ENCODE measurements around the gene CDRT4. TPM values are rescaled to one million over a fixed set of nuclear protein-coding genes. Genes with fewer than 3 reads are reported as not detected.

Gene CDRT4
- 2.8 and 3.5 TPM in 2 replicates for total RNA-seq (2012; rRNA removed)

DNA sequence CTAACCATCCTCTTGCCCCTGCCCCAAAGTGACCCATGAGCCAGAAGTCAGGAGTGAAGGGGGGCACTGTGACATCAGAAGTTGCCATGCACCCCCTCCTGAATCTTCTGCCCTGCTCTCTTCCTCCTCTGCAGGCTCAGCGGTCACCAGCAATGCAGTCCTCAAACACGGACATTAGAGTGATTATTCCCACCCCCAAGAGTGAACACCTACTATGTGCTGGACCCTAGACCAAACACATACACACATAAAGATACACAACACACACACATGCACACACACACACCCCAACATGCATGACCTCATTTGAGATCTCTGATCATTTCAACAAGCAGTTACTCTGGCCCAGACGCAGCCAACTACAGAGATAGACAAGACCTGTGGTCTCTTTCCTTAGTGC, at the start of gene CDRT4:
CDRT4 (minus strand) TSS at position 30 of the 400 bp plus-strand sequence. CDS start 27,383 bp downstream, outside the sequence.
- peaks cover 4% of the 10 kb centered on the region for H3K27me3 ChIP-seq (ENCODE audit: control insufficient read depth, insufficient read depth, low read length)
- H3K36me3 ChIP-seq (ENCODE audit: insufficient read depth, low read length): no peaks in the 10 kb centered on the region
- no peak within 1 kb of the TSS for H3K4me3 ChIP-seq (ENCODE audit: low read length)
- H3K4me2 ChIP-seq (ENCODE audit: low read length): no peak within 1 kb of the TSS
- H3K9ac ChIP-seq (ENCODE audit: low read depth, low read length): no peak within 1 kb of the TSS
- H3K4me1 ChIP-seq (ENCODE audit: control insufficient read depth, insufficient read depth, low read length): peaks cover 27% of the 10 kb centered on the region
- H3K9me3 ChIP-seq (replicated peaks; ENCODE audit: low read length): no peaks in the 10 kb centered on the region

DNA sequence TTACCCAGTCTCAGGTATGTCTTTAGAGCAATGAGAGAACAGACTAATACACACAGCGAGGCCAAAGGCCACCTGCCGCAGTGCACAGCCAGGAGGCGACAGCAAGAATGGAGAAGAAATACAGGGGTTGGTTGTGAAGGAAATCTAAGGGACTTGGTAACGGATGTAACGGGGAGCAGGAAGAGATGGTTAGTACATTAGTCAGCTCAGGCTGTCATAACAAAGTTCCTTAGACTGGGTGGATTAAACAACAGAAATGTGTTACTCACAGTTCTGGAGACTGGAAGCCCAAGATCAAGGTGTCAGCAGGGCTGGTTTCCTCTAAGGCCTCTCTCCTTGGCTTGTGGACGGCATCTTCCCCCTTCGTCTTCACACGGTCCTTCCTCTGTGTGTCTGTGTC, 48.7 kb upstream of the CDRT4 start:
- peaks cover 18% of the 10 kb centered on the region for H3K4me1 ChIP-seq (ENCODE audit: control insufficient read depth, insufficient read depth, low read length)
- no peak overlapping the region for H3K4me2 ChIP-seq (ENCODE audit: low read length)
- H3K9me3 ChIP-seq (replicated peaks; ENCODE audit: low read length): peaks cover 6% of the 10 kb centered on the region
- H3K36me3 ChIP-seq (ENCODE audit: insufficient read depth, low read length): peaks cover 14% of the 10 kb centered on the region
- H3K27me3 ChIP-seq (ENCODE audit: control insufficient read depth, insufficient read depth, low read length): no peaks in the 10 kb centered on the region
- no peak overlapping the region for H3K9ac ChIP-seq (ENCODE audit: low read depth, low read length)
- H3K4me3 ChIP-seq (ENCODE audit: low read length): no peak overlapping the region

DNA sequence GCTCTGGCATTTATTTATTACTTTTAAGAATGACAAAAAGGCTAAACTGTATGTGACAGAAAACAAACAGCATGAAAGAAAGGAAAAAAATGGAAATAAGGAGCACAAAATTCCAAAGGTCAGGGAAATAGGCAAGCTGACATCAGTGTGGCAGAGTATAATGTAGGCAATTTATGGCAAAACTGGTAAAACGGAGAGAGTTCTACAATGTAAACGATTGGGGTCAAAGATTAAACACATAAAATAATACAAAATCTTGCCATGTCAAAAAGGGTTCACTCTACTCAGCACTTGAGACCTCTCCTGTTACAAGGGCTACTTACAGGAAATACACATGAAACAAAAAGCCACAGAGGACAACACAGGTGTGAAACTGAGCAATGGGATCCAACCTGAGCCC, 47.0 kb upstream of the CDRT4 start:
- Histone ChIP-seq H3K4me2 (ENCODE audit: low read length) (no peak overlapping the region), H3K27me3 (ENCODE audit: control insufficient read depth, insufficient read depth, low read length) (no peaks in the 10 kb centered on the region), H3K4me1 (ENCODE audit: control insufficient read depth, insufficient read depth, low read length) (peaks cover 27% of the 10 kb centered on the region), H3K36me3 (ENCODE audit: insufficient read depth, low read length) (peaks cover 20% of the 10 kb centered on the region), H3K9ac (ENCODE audit: low read depth, low read length) (no peak overlapping the region), H3K4me3 (ENCODE audit: low read length) (no peak overlapping the region), H3K9me3 (replicated peaks; ENCODE audit: low read length) (peaks cover 6% of the 10 kb centered on the region)

DNA sequence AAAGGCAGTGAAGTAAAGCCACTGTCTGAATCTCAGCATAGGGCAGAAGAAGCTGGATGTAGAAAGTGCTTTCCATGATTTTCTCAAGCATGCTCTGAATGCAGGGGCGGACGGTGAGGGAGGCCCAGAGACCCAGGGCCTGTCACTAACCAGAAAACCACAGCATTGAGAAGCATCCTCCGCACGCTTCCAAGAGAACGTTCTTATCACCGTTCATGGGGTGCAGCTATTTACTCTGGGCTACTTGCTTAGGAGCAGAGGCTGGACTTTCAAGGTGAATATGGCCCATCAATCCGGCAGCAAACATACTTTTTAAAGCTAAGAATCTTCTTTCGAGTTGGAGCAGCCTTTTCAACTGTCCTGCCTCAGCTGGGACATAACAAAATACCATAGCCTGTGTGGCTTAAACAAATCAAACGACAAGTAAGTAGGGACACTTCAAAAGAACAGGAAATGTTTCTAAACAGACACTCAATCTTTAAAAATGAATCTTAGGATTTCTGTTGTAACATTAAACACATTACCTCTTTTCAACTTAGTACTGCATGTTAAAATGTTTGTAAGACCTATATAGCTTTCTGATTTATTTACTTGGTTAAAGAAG, 46.5 kb upstream of the CDRT4 start:
- Histone ChIP-seq H3K27me3 (ENCODE audit: control insufficient read depth, insufficient read depth, low read length) (no peaks in the 10 kb centered on the region), H3K36me3 (ENCODE audit: insufficient read depth, low read length) (peaks cover 20% of the 10 kb centered on the region), H3K4me1 (ENCODE audit: control insufficient read depth, insufficient read depth, low read length) (peaks cover 27% of the 10 kb centered on the region), H3K9ac (ENCODE audit: low read depth, low read length) (no peak overlapping the region), H3K4me2 (ENCODE audit: low read length) (no peak overlapping the region), H3K4me3 (ENCODE audit: low read length) (no peak overlapping the region), H3K9me3 (replicated peaks; ENCODE audit: low read length) (peaks cover 6% of the 10 kb centered on the region)

DNA sequence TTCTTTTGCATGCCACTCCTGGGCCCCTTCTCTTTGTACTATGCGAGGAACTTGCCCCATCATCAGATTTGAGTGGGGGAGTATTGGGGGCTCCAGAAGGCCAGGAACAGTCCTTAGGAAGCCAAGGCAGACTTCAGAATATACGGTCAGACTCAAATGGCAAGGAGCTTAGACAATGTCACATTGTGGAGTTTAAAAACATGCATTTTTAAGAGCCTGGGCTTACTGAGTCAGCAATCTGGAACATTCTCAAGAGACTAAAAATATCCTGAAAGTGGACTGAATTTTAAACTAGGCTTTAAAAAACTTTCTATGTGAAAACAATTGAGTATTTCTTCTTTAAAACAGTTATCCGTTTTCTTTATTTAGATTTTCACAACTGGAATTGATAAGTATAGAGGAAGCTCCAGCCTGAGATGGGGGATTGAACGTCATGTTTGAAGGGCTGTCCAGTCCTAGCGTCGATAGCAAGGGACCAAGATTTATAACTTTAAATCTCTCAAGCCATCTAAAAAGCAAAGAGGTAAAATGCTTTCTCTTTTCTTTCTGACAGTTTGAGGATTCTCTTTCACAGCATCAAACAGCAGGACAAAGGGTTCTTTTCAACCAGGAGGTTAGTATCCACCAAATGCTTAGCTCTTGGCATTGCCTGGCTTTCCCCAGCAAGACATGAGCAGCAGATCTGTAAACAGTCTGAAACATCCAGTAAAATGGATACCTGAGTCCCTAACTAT, 45.8 kb upstream of the CDRT4 start:
- H3K36me3 ChIP-seq (ENCODE audit: insufficient read depth, low read length): peaks cover 20% of the 10 kb centered on the region
- H3K4me1 ChIP-seq (ENCODE audit: control insufficient read depth, insufficient read depth, low read length): peaks cover 27% of the 10 kb centered on the region
- peak overlapping the region; percentile 7 for H3K9ac ChIP-seq (ENCODE audit: low read depth, low read length)

DNA sequence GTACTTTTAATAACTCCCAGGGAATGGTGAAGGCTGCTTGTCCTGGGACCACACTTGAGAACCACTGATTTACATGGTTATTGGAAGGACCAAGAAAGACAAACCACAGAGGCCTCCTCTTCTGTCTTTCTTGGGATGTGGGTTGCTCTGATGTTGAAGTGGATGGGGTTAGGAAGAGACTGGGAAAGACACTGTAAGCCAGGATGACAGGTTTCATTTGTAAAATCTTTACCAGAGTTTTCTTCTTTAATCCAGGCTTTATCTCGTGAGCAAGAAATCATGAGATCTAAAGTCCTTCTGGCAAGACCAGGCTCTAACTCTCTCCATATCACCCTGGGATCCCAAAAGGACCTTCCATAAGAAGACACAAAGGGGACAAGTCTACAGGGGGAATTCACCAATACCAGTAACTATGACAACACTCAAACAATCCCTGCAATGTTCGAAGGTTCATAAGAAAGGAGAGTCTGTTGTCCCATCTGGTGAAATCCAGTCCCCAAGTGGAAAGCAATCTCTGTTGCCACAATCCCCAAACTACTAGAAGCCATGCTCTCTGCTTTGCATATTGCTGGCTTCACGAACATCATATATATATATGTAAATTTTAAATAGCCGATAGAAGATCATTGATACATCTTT, 44.8 kb upstream of the CDRT4 start:
- Histone ChIP-seq H3K4me2 (ENCODE audit: low read length) (no peak overlapping the region), H3K27me3 (ENCODE audit: control insufficient read depth, insufficient read depth, low read length) (no peaks in the 10 kb centered on the region), H3K4me1 (ENCODE audit: control insufficient read depth, insufficient read depth, low read length) (peaks cover 27% of the 10 kb centered on the region), H3K36me3 (ENCODE audit: insufficient read depth, low read length) (peaks cover 15% of the 10 kb centered on the region), H3K9me3 (replicated peaks; ENCODE audit: low read length) (peaks cover 6% of the 10 kb centered on the region), H3K4me3 (ENCODE audit: low read length) (no peak overlapping the region), H3K9ac (ENCODE audit: low read depth, low read length) (no peak overlapping the region)

More for the DNA sequence above, 45.8 kb upstream of the CDRT4 start:
- Histone ChIP-seq H3K27me3 (ENCODE audit: control insufficient read depth, insufficient read depth, low read length) (no peaks in the 10 kb centered on the region), H3K4me2 (ENCODE audit: low read length) (peak overlapping the region; percentile 27), H3K9me3 (replicated peaks; ENCODE audit: low read length) (peaks cover 6% of the 10 kb centered on the region), H3K4me3 (ENCODE audit: low read length) (no peak overlapping the region)

DNA sequence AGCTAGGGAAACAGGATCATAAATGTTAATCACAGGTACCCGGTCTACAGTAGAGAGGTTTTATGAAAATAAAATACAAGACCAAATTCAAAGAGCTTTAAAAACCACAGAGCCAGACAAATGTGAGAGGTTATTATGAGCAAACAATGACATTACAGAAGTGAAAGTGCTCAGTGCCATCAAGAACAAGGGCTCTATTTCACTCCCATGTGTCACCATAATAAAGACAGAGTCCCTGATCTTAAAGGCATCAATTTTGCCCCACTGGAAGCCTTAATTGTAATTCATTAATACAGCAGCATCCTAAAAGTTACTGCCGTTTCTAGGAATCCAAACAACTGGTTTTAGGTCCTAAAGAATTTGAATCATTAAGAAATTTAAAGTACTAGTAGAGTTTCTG, 43.7 kb upstream of the CDRT4 start:
- H3K9ac ChIP-seq (ENCODE audit: low read depth, low read length): no peak overlapping the region
- no peak overlapping the region for H3K4me3 ChIP-seq (ENCODE audit: low read length)
- H3K36me3 ChIP-seq (ENCODE audit: insufficient read depth, low read length): peaks cover 15% of the 10 kb centered on the region
- no peak overlapping the region for H3K4me2 ChIP-seq (ENCODE audit: low read length)
- no peaks in the 10 kb centered on the region for H3K27me3 ChIP-seq (ENCODE audit: control insufficient read depth, insufficient read depth, low read length)
- H3K4me1 ChIP-seq (ENCODE audit: control insufficient read depth, insufficient read depth, low read length): peaks cover 27% of the 10 kb centered on the region
- no peaks in the 10 kb centered on the region for H3K9me3 ChIP-seq (replicated peaks; ENCODE audit: low read length)

DNA sequence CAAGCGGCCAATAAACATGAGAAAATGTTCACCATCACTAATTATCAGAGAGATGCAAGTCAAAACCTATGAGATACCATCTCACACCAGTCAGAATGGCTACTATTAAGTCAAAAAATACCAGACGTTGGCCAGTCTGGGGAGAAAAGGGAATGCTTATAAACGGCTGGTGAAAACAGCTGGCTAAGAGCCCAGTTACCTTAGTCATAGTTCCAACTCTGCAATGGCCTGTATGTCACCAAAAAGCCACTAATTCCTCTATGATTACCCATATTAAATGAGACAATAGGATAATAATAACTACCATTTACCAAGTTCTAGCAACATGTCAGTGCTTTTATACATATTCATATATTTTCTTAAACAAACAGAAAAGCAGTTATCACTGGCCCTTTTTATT, 42.9 kb upstream of the CDRT4 start:
- Histone ChIP-seq H3K4me3 (ENCODE audit: low read length) (no peak overlapping the region), H3K27me3 (ENCODE audit: control insufficient read depth, insufficient read depth, low read length) (no peaks in the 10 kb centered on the region), H3K4me2 (ENCODE audit: low read length) (no peak overlapping the region), H3K9ac (ENCODE audit: low read depth, low read length) (no peak overlapping the region), H3K9me3 (replicated peaks; ENCODE audit: low read length) (no peaks in the 10 kb centered on the region), H3K4me1 (ENCODE audit: control insufficient read depth, insufficient read depth, low read length) (peaks cover 22% of the 10 kb centered on the region), H3K36me3 (ENCODE audit: insufficient read depth, low read length) (peaks cover 8% of the 10 kb centered on the region)

DNA sequence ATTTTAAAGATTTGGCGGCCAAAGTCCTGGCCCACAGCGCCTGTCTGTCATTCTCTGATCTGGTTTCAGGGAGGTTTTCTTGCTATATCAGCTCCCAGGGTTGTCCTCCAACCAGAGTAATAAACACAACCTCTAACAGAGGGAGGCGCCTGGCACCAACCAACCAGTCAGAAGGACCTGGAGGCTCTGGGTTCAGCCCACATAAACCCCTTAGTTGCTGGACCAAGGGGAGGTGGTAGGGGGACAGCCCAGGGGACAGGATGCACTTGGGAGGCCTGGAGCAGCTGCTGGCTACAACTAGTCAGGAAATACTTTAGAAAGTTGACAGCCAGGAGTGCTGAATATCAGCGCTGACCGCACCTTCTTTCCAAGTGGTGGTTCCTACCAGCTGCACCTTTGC, 41.7 kb upstream of the CDRT4 start:
- Histone ChIP-seq H3K9ac (ENCODE audit: low read depth, low read length) (no peak overlapping the region), H3K27me3 (ENCODE audit: control insufficient read depth, insufficient read depth, low read length) (no peaks in the 10 kb centered on the region), H3K36me3 (ENCODE audit: insufficient read depth, low read length) (peaks cover 6% of the 10 kb centered on the region), H3K4me3 (ENCODE audit: low read length) (no peak overlapping the region), H3K4me1 (ENCODE audit: control insufficient read depth, insufficient read depth, low read length) (peaks cover 22% of the 10 kb centered on the region), H3K9me3 (replicated peaks; ENCODE audit: low read length) (no peaks in the 10 kb centered on the region), H3K4me2 (ENCODE audit: low read length) (no peak overlapping the region)

DNA sequence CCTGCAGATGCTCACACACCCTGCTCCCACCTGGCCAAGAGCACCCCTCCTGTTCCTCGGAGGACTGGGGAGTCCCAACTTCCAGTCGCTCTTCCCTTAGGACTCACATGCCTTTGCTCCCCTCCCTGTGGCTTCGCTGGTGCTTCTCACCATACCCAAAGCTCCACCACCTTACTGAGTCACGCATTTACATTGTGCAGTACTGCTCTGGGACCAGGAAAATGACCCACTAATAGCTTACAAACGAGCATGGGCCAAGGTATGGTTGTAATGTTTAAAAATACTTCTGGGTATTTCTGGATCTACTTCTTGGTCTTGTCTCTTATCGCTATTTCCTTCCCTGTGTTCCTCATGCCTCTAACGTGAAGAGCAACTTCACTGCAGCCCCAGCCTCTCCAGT, 41.0 kb upstream of the CDRT4 start:
- H3K4me3 ChIP-seq (ENCODE audit: low read length): no peak overlapping the region
- H3K4me2 ChIP-seq (ENCODE audit: low read length): no peak overlapping the region
- peaks cover 18% of the 10 kb centered on the region for H3K4me1 ChIP-seq (ENCODE audit: control insufficient read depth, insufficient read depth, low read length)
- no peaks in the 10 kb centered on the region for H3K9me3 ChIP-seq (replicated peaks; ENCODE audit: low read length)
- no peaks in the 10 kb centered on the region for H3K27me3 ChIP-seq (ENCODE audit: control insufficient read depth, insufficient read depth, low read length)
- no peak overlapping the region for H3K9ac ChIP-seq (ENCODE audit: low read depth, low read length)
- H3K36me3 ChIP-seq (ENCODE audit: insufficient read depth, low read length): peaks cover 6% of the 10 kb centered on the region

DNA sequence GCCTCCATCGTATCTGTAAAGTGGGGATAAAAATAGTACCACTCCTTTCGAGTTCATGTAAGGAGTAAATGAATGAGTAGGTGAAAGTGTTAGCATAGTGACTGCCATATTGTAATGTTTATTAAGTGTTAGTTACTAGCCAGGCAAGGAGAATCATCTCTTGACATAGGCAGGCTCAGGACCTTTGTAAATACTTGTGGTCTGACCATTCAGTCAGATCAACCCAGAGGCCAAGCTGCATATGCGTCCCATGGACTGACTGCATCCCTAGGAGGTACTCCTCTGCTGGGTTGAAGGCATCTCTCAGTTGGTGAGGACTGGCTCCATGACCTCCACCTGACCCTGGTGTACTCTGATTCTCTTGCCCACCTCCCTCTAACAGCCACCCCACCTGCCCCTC, 40.5 kb upstream of the CDRT4 start:
- no peaks in the 10 kb centered on the region for H3K9me3 ChIP-seq (replicated peaks; ENCODE audit: low read length)
- H3K27me3 ChIP-seq (ENCODE audit: control insufficient read depth, insufficient read depth, low read length): no peaks in the 10 kb centered on the region
- peaks cover 6% of the 10 kb centered on the region for H3K36me3 ChIP-seq (ENCODE audit: insufficient read depth, low read length)
- no peak overlapping the region for H3K4me3 ChIP-seq (ENCODE audit: low read length)
- H3K4me2 ChIP-seq (ENCODE audit: low read length): no peak overlapping the region
- H3K4me1 ChIP-seq (ENCODE audit: control insufficient read depth, insufficient read depth, low read length): peaks cover 12% of the 10 kb centered on the region
- H3K9ac ChIP-seq (ENCODE audit: low read depth, low read length): no peak overlapping the region
